ENCODE results near the gene RNF224.

The RNF224 gene

DNA sequence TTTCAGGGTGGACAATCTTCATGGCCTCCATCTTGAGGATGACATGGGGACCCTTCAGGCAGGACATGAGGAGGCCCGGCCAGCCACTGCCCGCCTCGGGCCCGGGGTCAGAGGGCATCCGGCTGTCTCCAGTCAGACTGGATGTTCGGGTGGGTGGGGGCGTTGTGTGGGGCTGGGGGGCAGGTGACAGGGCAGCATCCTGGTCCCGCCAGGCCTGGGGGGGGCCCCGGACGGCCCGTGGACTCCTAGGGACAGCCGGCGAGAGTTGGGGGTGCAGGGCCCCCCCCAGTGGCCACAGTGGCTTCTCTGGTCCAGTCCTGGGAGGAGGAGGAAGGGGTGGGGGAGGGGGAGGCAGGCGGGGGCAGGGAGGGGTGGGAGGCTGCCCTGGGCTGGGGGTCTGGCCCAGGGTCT lies 6.2 kb upstream of the RNF224 start:
- Mint-ChIP-seq H3K27me3 (no peaks in the 10 kb centered on the region), H3K9me3 (no peaks in the 10 kb centered on the region), H3K36me3 (ENCODE audit: insufficient read depth) (peaks cover 11% of the 10 kb centered on the region), H3K27ac (ENCODE audit: low read depth) (no peak overlapping the region), H3K4me1 (no peaks in the 10 kb centered on the region), H3K4me3 (peak overlapping the region; percentile 37)
- ATAC-seq (replicated peaks; ENCODE audit: extremely low read depth, poor library complexity, severe bottlenecking): no peak
- no peak for DNase-seq (ENCODE audit: low spot score in 2 of 2)

DNA sequence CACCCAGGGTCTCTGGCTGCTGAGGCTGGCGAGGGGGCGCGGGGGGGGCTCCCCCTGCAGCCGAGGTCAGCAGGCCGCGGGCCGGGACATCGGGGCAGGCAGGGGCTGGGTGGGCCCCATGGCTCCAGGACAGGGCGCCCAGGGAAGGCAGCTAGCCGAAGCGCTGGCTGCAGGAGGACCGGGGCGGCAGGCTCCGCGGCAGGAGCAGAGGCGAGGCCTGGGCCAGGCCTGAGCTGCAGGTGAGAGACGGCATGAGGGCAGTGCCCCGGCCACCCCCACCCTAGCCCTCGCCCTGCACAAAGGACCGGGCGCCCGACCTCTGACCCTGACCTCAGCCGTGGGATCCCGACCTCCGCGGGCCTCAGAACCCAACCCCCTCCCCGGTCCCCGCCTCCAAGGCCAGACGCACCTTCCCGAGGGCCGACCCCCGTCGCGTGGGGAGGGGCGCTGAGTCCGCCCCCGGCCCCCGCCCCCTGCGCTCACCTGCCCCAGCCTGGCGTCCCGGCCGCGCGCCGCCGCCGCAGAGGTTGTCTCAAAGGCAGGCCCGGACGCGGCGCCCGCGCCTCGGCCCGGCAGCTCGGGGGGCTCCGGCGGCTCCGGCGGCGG lies 5.7 kb upstream of the RNF224 start:
- DNase-seq (ENCODE audit: low spot score in 2 of 2) (no peak), ATAC-seq (replicated peaks; ENCODE audit: extremely low read depth, poor library complexity, severe bottlenecking) (no peak)
- Mint-ChIP-seq H3K36me3 (ENCODE audit: insufficient read depth) (peaks cover 9% of the 10 kb centered on the region), H3K27ac (ENCODE audit: low read depth) (no peak overlapping the region), H3K4me1 (no peaks in the 10 kb centered on the region), H3K27me3 (no peaks in the 10 kb centered on the region), H3K4me3 (no peak overlapping the region), H3K9me3 (no peaks in the 10 kb centered on the region)

DNA sequence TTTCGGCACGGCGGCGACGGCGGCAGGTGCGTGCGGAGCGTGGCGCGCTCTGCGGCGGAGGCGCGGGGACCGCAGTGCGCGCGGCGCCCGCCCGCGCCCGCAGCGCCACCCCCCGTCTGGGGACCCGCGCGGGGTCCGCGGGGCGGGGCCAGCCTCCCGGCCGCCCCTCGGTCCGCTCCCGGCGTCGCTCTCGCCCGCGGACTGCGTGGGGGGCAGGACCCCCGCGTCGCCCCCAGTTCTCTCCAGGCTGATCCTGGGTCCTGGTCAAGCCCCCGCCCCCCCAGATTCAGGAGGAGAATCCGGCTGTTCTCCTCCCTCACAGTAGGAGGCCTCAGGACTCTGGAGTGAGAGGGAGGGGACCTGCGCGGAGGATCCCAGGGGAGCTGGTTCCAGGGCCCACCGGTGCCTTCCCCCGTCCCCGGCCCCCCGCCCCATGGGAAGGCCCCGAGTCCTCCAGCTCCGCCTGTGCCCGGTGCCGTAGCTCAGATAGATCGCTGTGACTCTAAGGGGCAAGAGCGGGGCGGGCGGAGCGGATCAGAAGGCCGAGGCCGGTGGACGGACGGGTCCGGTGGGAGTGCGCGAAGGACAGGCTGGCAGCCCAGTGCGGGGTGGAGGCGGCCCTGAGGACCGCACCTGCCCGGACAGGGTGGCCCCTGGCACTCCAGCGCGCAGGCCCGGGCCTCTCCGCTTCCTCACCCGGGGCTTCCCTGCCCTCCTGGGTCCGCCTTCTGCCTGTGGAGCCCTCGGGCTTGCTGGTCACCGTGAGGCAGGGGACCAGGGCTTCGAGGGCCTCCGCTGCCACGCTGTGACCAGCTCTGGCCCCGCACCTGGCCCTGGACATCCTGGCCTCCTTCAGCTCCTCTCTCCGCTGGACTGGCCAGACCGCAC lies 4.9 kb upstream of the RNF224 start, which contains the start of gene RNF208:
RNF208 (minus strand) TSS at position 51 of the 888 bp plus-strand sequence. CDS start 1,028 bp downstream, outside the sequence.
- H3K9me3 Mint-ChIP-seq: no peaks in the 10 kb centered on the region
- H3K4me3 Mint-ChIP-seq: peak within 1 kb of the TSS; percentile 74
- no peak for ATAC-seq (replicated peaks; ENCODE audit: extremely low read depth, poor library complexity, severe bottlenecking)
- no peak within 1 kb of the TSS for H3K27ac Mint-ChIP-seq (ENCODE audit: low read depth)
- peaks cover 6% of the 10 kb centered on the region for H3K36me3 Mint-ChIP-seq (ENCODE audit: insufficient read depth)
- peaks cover 3% of the 10 kb centered on the region for H3K27me3 Mint-ChIP-seq
- H3K4me1 Mint-ChIP-seq: peaks cover 1% of the 10 kb centered on the region
- no peak for DNase-seq (ENCODE audit: low spot score in 2 of 2)

DNA sequence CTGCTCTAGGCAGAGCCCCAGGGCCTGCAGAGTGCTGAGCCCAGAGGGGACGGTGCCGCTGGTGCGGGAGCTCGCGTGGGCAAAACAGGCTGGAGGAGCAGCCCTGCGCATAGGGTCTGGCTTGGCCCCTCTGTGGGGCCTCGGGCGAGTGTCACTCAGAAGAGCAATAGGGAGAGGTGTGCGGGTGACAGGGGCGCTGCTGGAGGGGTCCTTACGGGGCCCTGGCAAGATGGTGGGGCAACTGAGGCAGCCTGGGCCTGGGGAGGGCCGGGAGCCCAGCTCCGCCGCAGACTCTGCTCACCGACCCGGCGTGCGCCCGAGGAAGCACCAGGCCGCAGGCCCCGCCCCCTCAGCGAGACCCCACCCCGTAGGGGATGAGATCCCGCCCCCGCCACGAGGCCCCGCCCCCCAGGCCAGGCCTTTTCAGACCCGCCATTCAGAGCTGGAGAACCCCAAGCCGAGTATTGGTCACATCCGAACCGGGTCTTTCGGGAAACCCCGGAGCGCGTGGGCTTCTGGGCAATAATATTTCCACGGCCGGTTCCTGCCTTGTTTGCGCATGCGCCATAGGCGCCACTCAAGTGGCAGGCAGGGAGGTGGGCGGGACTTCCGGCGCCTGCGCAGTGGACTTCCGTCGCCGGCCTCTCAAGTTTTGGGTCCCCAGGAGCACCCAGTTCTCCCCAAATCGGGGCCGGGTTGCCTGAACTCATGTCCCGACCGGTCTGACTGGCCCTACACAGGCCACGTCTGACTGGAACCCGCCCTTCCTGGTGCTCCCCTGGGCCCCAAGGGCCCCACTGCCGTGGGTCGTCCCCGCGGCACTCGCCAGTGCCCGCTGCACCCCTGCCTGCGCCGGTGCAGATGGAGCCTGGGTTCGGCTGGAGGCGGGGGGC lies 4.0 kb upstream of the RNF224 start:
- Mint-ChIP-seq H3K4me3 (peak overlapping the region; percentile 74), H3K36me3 (ENCODE audit: insufficient read depth) (peaks cover 6% of the 10 kb centered on the region), H3K4me1 (peaks cover 6% of the 10 kb centered on the region), H3K9me3 (no peaks in the 10 kb centered on the region), H3K27ac (ENCODE audit: low read depth) (peak overlapping the region; percentile 25), H3K27me3 (peaks cover 9% of the 10 kb centered on the region)
- peak; percentile 93 to 98 for DNase-seq (ENCODE audit: low spot score in 2 of 2)
- peak; percentile 94 for ATAC-seq (replicated peaks; ENCODE audit: extremely low read depth, poor library complexity, severe bottlenecking)

DNA sequence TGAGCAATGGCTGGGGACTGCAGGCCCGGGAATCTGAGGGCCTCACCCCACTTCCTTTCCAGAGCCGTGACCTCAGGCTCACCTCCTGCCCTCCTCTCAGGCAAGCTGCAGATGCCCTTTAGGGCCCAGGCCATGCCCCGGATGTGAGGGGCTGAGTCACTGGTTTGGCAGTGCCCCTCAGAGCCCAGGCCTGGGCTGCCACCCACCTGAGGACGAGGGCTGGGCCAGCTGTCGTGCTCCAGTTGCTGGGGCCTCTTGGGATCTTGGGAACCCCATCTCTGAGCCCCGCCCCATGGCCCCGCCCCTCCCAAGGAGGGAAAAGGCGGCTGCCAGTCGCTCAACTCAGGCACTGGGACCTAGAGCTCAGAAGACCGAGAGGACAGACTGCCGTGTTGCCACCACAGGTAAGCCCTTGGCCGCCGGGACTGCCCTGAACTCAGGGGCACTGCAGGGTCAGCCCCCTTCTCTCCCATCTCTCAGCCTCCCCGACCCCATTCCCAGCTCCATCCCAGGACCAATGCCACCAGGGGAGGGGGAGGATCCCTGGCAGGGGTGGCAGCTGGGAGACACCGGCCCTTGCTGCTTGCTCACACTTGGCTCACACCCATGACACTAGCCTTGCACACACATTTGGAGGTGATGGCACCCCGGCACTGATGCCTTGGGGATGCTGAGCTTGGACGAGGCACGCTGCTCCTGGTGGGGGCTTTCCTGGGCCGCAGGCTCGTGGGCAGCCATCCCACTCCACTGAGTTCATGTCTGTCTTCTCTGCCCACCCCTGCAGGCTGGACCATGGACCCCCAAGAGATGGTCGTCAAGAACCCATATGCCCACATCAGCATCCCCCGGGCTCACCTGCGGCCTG lies 2.2 kb upstream of the RNF224 start, which contains the start of gene CYSRT1:
CYSRT1 (plus strand) TSS at position 345 of the 865 bp plus-strand sequence; CDS start at position 793, 448 bp downstream.
- Mint-ChIP-seq H3K4me3 (peak within 1 kb of the TSS; percentile 74), H3K27ac (ENCODE audit: low read depth) (peak within 1 kb of the TSS; percentile 25), H3K36me3 (ENCODE audit: insufficient read depth) (peaks cover 6% of the 10 kb centered on the region), H3K4me1 (peaks cover 6% of the 10 kb centered on the region), H3K27me3 (peaks cover 9% of the 10 kb centered on the region), H3K9me3 (no peaks in the 10 kb centered on the region)
- ATAC-seq (replicated peaks; ENCODE audit: extremely low read depth, poor library complexity, severe bottlenecking) (no peak), DNase-seq (ENCODE audit: low spot score in 2 of 2) (no peak)

DNA sequence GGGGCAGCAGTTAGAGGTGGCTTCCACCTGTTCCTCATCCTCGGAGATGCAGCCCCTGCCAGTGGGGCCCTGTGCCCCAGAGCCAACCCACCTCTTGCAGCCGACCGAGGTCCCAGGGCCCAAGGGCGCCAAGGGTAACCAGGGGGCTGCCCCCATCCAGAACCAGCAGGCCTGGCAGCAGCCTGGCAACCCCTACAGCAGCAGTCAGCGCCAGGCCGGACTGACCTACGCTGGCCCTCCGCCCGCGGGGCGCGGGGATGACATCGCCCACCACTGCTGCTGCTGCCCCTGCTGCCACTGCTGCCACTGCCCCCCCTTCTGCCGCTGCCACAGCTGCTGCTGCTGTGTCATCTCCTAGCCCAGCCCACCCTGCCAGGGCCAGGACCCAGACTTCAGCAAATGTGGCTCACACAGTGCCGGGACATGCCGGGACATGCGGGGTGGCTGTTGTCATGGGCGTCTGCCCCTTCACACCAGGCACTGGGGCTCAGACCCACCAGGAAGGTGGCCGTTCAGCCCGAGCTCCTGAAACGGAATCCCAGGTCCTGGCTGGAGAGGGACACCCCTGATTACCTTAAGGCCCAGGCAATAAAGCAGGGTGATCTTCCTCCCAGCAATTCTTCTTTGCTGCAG lies 1.5 kb upstream of the RNF224 start:
- H3K4me1 Mint-ChIP-seq: peaks cover 6% of the 10 kb centered on the region
- peaks cover 6% of the 10 kb centered on the region for H3K36me3 Mint-ChIP-seq (ENCODE audit: insufficient read depth)
- H3K27me3 Mint-ChIP-seq: peaks cover 9% of the 10 kb centered on the region
- no peak overlapping the region for H3K4me3 Mint-ChIP-seq
- H3K9me3 Mint-ChIP-seq: no peaks in the 10 kb centered on the region
- DNase-seq (ENCODE audit: low spot score in 2 of 2): no peak
- H3K27ac Mint-ChIP-seq (ENCODE audit: low read depth): no peak overlapping the region
- ATAC-seq (replicated peaks; ENCODE audit: extremely low read depth, poor library complexity, severe bottlenecking): no peak

DNA sequence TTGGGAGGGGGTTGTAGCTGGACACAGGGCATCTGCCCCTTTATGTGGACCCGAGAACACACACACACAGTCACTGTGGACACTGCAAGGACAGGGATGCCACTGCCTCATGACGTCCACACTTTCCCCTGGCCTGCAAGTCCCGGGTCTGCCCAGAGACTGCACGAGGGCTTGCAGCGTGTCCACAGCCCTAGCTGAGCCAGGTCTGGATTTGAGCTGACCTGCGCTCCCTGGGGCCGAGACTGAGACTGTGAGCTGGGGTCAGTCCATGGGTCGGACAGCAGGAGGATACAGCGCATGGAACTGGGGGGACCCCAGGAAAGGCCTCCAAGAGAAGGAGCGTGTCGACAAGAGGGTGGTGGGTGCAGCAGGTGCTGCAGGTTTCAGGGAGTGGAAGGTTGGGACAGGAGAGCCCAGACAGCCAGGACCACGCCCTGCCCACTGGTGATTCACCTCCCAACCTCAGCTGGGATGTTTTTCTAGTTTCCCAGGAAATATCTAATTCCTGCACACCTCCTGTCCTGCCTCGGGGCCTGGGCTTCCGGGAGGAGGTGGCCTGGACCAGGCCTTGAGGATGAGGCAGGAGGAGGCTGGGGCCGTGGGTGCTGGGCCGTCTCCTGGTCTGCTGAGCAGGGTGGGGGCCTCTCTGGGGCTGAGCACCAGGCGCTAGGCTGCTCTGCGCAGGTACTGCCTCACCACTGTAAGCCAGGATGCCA lies 806 bp upstream of the RNF224 start:
- H3K36me3 Mint-ChIP-seq (ENCODE audit: insufficient read depth): peaks cover 6% of the 10 kb centered on the region
- no peaks in the 10 kb centered on the region for H3K9me3 Mint-ChIP-seq
- peaks cover 9% of the 10 kb centered on the region for H3K27me3 Mint-ChIP-seq
- no peak overlapping the region for H3K4me3 Mint-ChIP-seq
- H3K27ac Mint-ChIP-seq (ENCODE audit: low read depth): no peak overlapping the region
- H3K4me1 Mint-ChIP-seq: peaks cover 6% of the 10 kb centered on the region
- ATAC-seq (replicated peaks; ENCODE audit: extremely low read depth, poor library complexity, severe bottlenecking) (no peak), DNase-seq (ENCODE audit: low spot score in 2 of 2) (no peak)

DNA sequence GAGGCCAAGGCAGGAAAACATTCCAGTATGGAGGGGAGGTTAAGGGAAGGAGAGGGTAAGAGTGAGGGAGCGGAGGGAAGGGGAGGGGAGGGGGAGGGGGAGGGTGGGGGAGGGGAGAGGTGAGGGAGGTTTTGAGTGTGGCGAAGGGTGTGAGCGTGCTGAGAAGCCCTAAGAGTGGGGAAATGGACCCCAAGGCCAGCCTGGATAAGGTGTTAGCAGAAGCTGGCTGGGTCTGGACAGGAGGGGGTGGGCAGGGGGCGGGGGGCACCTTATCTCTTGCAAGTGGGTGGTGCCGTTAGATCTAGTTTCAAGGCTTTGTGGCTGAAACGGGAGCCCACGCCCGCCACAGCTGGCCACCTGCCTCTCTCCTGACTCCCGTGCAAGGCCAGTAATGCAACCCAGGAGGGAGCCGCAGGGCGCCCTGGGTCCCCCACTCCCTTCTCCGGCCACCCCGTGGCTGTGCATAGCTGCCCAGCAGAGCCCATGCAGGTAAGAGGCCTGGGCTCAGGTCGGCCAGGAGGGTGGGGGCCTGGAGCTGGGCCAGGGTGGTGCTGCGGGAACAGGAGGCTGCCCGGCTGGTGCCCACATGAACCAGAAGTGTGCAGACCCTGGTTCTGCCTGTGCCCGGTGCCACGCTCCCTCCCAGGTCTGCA lies 677 bp downstream of the RNF224 start:
- Mint-ChIP-seq H3K36me3 (ENCODE audit: insufficient read depth) (peaks cover 3% of the 10 kb centered on the region), H3K4me1 (peaks cover 6% of the 10 kb centered on the region), H3K9me3 (no peaks in the 10 kb centered on the region), H3K27me3 (peaks cover 9% of the 10 kb centered on the region), H3K4me3 (no peak overlapping the region), H3K27ac (ENCODE audit: low read depth) (no peak overlapping the region)
- DNase-seq (ENCODE audit: low spot score in 2 of 2) (no peak), ATAC-seq (replicated peaks; ENCODE audit: extremely low read depth, poor library complexity, severe bottlenecking) (no peak)

DNA sequence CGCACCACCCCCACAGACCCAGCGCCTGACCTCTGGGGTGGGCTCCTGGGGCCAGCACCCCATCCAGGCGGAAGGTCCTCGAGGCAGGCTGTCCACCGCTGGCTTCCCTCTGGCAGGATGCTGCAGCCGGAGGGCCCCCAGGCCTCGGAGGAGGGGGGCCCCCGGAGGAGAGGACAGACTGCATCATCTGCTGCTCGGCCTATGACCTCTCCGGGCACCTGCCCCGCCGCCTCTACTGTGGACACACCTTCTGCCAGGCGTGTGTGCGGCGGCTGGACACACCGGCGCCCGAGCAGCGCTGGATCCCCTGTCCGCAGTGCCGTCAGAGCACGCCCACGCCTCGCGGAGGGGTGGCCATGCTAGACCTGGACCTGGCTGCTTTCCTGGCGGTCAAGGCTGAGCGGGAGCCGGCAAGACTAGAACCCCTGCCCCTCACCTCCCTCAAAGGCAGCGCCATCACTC lies 1.2 kb downstream of the RNF224 start:
- Mint-ChIP-seq H3K27me3 (peaks cover 9% of the 10 kb centered on the region), H3K4me3 (no peak overlapping the region), H3K27ac (ENCODE audit: low read depth) (no peak overlapping the region), H3K36me3 (ENCODE audit: insufficient read depth) (peaks cover 1% of the 10 kb centered on the region), H3K4me1 (peaks cover 6% of the 10 kb centered on the region), H3K9me3 (no peaks in the 10 kb centered on the region)
- DNase-seq (ENCODE audit: low spot score in 2 of 2): no peak
- no peak for ATAC-seq (replicated peaks; ENCODE audit: extremely low read depth, poor library complexity, severe bottlenecking)

DNA sequence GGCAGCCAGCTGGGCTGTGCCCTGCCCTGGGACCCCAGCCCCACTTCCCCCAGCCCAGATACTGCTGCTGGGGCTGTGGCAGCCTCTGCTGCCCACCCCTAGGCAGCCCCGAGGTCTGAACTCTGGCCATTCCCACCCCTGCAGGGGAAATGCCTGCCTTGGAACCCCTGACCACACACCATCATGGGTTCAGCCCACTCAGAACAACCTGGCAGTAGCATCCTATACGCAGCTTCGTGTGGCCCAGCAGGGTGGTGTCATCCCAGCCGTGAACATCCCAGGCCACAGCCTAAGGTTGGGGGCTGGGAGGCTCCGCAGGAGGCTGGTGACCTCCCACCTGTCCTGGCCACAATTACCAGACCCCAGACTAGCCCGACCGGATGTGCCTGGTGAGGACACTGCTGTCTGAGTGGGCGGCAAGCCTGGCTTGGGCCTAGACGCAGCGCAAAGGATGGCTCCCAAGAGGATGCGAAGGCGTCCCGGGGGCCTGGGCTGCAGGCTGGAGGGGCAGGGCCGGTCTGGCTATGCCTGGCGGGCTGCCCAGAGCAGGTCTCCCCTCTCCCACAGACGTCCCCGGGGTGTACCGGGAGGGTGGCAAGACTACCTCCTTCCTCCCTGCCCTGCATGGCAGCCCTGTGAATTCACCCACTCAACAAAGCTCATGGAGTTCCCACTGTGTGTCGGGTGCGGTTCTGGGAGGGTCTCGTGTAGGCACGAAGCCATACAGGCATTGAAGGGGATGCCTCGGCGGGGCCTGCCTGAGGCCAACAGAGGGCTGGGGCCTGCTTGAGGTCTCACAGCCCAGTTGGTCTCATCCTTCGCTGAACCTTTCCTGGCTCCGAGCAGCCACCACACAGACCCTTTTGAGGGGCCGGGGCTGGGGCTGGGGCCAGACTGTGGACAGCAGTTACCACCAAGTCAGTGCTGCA lies 1.9 kb downstream of the RNF224 start:
- Mint-ChIP-seq H3K36me3 (ENCODE audit: insufficient read depth) (peaks cover 1% of the 10 kb centered on the region), H3K4me1 (peaks cover 6% of the 10 kb centered on the region), H3K27me3 (peaks cover 9% of the 10 kb centered on the region), H3K9me3 (no peaks in the 10 kb centered on the region), H3K27ac (ENCODE audit: low read depth) (no peak overlapping the region), H3K4me3 (no peak overlapping the region)
- ATAC-seq (replicated peaks; ENCODE audit: extremely low read depth, poor library complexity, severe bottlenecking) (no peak), DNase-seq (ENCODE audit: low spot score in 2 of 2) (no peak)

Measured in central memory CD8-positive, alpha-beta T cell (primary cell).